Lung (tissue), 12 donors: ENCODE results near the gene CTPS1. TPM values are rescaled to one million over a fixed set of nuclear protein-coding genes. Genes with fewer than 3 reads are reported as not detected.
A peak's percentile ranks its signal among the peaks of the same experiment; 100 is the strongest.

Source experiments
- ATAC-seq: fragments of 200-7000 bp; cut with Tn5 transposase; one replicate; pipeline ENCODE4 v1.9.1; 2020; ENCODE audit warnings: moderate number of reproducible peaks; ENCODE audit not compliant: insufficient read depth, low FRiP score
- DNase-seq, 3 donors: peaks; one replicate each; pipeline ENCODE4 v3.0.0-alpha.2; 2013 to 2017
- H3K27ac ChIP-seq, 2 donors: one replicate each; pipeline ENCODE4 v1.5.1; 2013; ENCODE audit warnings: mild to moderate bottlenecking in 2 of 2, moderate library complexity in 2 of 2, control low read depth in 1 of 2, inconsistent platforms in 1 of 2, low read depth in 1 of 2, low read length in 1 of 2
- H3K27me3 ChIP-seq, 3 donors: one replicate each; pipeline ENCODE4 v1.5.1; 2013; ENCODE audit warnings: low read length in 2 of 3; ENCODE audit not compliant: control insufficient read depth in 3 of 3, insufficient read depth in 3 of 3
- H3K36me3 ChIP-seq, 4 donors: one replicate each; pipeline ENCODE4 v1.5.1; 2013; ENCODE audit warnings: low read length in 4 of 4, mild to moderate bottlenecking in 1 of 4, moderate library complexity in 1 of 4; ENCODE audit not compliant: control insufficient read depth in 4 of 4, insufficient read depth in 4 of 4
- H3K4me1 ChIP-seq, 5 donors: one replicate each; pipeline ENCODE4 v1.5.1; 2013; ENCODE audit warnings: low read length in 5 of 5, mild to moderate bottlenecking in 2 of 5, moderate library complexity in 1 of 5; ENCODE audit not compliant: control insufficient read depth in 5 of 5, insufficient read depth in 5 of 5
- H3K4me3 ChIP-seq: one replicate; pipeline ENCODE4 v1.5.1; 2013; ENCODE audit warnings: mild to moderate bottlenecking, control low read depth, moderate library complexity
- H3K9ac ChIP-seq, 2 donors: one replicate each; pipeline ENCODE4 v1.5.1; 2013; ENCODE audit warnings: low read length in 2 of 2, control low read depth in 1 of 2; ENCODE audit not compliant: insufficient read depth in 1 of 2
- H3K9me3 ChIP-seq, 4 donors: one replicate each; pipeline ENCODE4 v1.5.1; 2013; ENCODE audit warnings: low read length in 3 of 4, mild to moderate bottlenecking in 1 of 4, moderate library complexity in 1 of 4; ENCODE audit not compliant: control insufficient read depth in 4 of 4, insufficient read depth in 3 of 4
- WGBS, 2 donors: extraction: QIAGEN DNeasy Blood & Tissue Kit; methylation state at CpG; one replicate each; pipeline ENCODE4 v1.1.7; 2013; 5-methylcytosine and 5-hydroxymethylcytosine counted together
- polyA plus RNA-seq, 2 donors: library from polyadenylated mRNA; stranded (reverse); fragments of 200-250 nt; gene quantifications; one replicate each; pipeline ENCODE4 v1.2.1, GENCODE V29; 2013
- total RNA-seq, 2 donors: library from RNA; depleted of rRNA in 1 of 2; stranded (reverse); fragments of >200 nt in 1 of 2; gene quantifications; one replicate each; pipeline ENCODE4 v1.2.1, GENCODE V29; 2014 to 2021
- TF ChIP-seq, protein P1 (sequence below): IDR thresholded peaks from 2 replicates; pipeline ENCODE4 v1.5.1; 2012; ENCODE audit warnings: mild to moderate bottlenecking; ENCODE audit errors: control extremely low read depth, extremely low read depth
- donor health status: control.
- donor health status: control.
- donor health status: Bipolar disorder and iron deficiency.
- donor health status: healthy.
- donor health status: DM: yes; HTN: yes; CAD: no.

The CTPS1 gene
- total and polyA plus RNA-seq, 4 donors, result 10.6 to 26.0 (median 19.5) TPM

DNA sequence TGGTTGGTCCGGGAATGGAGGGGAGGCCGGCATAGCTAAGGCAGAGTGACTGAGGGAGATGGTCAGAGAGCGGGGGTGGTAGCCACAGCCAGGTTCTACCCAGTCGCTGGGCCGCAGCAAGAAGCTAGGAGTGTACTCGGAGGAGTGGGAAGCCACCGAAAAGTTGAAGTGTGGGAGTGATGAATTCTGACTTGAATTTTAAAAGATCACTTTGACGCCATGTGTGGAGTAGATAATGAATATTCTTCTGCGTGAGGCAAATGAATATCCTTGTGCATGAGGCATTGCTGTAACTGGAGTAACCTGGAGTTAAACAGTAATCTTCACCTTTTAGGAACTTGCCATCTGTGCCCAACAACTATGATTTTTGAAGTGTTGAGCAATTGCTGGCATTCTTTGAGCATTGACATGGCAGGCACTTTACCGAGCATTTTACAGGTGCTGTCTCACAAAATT is 6.9 kb downstream of the CTPS1 start:
- no peak overlapping the region for H3K4me3 ChIP-seq
- H3K4me1 ChIP-seq, result peaks cover 0 to 17% (median 14%) of the 10 kb centered on the region in 5 donors
- H3K27ac ChIP-seq, result peak overlapping the region in 1 of 2 donors; percentile 38

DNA sequence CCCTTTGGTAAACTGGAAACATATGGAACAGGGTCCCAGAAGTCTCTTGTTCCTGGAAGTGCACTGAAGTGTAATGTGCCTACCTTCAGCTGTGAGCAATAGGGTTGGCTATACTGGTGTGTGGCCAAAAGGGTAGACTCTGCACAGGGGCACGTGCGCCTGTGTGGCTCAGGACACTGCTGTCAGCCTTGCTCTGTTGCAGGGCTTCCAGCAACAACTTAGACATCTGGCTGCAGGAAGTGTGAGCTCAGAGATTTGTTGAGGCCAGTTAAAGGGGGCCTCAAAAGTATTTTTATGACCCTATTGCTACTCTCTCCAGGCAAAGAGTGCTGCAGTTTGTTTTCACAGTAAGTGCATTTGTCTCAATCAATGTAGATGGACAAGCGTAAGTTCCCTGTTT is 7.5 kb downstream of the CTPS1 start:
- H3K9me3 ChIP-seq, result no peaks in the 10 kb centered on the region
- WGBS, 2 donors, result 87 to 92% methylated on average over 3 of the region's 3 CpGs
- no peak overlapping the region for H3K27ac ChIP-seq
- H3K4me3 ChIP-seq, result no peak overlapping the region
- TF ChIP-seq, protein P1, sequence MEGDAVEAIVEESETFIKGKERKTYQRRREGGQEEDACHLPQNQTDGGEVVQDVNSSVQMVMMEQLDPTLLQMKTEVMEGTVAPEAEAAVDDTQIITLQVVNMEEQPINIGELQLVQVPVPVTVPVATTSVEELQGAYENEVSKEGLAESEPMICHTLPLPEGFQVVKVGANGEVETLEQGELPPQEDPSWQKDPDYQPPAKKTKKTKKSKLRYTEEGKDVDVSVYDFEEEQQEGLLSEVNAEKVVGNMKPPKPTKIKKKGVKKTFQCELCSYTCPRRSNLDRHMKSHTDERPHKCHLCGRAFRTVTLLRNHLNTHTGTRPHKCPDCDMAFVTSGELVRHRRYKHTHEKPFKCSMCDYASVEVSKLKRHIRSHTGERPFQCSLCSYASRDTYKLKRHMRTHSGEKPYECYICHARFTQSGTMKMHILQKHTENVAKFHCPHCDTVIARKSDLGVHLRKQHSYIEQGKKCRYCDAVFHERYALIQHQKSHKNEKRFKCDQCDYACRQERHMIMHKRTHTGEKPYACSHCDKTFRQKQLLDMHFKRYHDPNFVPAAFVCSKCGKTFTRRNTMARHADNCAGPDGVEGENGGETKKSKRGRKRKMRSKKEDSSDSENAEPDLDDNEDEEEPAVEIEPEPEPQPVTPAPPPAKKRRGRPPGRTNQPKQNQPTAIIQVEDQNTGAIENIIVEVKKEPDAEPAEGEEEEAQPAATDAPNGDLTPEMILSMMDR, result no peak
- peaks cover 0 to 13% (median 8%) of the 10 kb centered on the region in 5 donors for H3K4me1 ChIP-seq
- no peak for ATAC-seq
- no peaks in the 10 kb centered on the region for H3K27me3 ChIP-seq
- DNase-seq, result peak in 1 of 3 donors; percentile 11
- H3K9ac ChIP-seq, result no peak overlapping the region
- H3K36me3 ChIP-seq, result peaks cover 17 to 38% (median 24%) of the 10 kb centered on the region in 4 donors

More for the DNA sequence above, 6.9 kb downstream of the CTPS1 start:
- 82 to 86% methylated on average over 10 of the region's 10 CpGs for WGBS, 2 donors
- H3K36me3 ChIP-seq, result peaks cover 17 to 34% (median 22%) of the 10 kb centered on the region in 4 donors
- H3K9me3 ChIP-seq, result no peaks in the 10 kb centered on the region
- ATAC-seq (no peak), DNase-seq (no peak)
- TF ChIP-seq, protein P1, result no peak
- H3K27me3 ChIP-seq, result no peaks in the 10 kb centered on the region
- no peak overlapping the region for H3K9ac ChIP-seq

DNA sequence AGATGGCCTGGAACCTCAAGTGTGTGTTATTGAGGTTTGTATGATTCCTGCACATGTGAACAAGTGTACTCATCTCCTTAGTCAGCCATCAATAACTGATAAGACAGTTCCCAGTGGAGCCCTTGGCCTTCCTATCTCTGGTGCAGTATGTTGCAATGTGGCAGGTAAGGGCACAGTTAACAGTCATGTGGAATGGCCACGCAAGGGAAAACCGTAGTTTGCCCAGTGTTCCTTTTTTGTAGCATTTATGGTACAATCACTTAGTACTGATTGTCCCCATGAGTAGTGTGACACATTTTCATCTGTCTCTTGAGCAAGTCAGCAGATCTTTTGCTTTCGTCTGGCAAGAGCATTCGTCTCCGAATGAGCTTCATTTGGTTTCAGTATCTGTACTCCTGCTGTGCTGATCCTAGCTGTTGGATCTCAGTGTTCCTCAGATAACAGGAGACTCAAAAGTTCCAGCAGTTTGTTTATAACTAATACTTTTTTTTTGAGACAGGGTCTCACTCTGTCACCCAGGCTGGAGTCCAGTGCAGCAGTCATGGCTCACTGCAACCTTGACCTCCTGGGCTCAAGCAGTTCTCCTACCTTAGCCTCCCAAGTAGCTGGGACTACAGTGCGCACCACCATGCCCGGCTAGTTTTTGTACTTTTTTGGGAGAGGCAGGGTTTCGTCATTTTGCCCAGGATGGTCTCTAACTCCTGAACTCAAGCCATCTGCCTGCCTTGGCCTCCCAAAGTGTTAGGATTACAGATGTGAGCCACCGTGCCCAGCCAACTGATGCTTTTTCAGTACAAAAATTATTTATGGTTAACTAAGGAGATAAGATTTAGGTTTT is 8.2 kb downstream of the CTPS1 start:
- H3K36me3 ChIP-seq, result peaks cover 17 to 39% (median 26%) of the 10 kb centered on the region in 4 donors
- TF ChIP-seq, protein P1, result no peak

More for the DNA sequence above, 8.2 kb downstream of the CTPS1 start:
- Histone ChIP-seq H3K4me1 (peaks cover 0 to 12% (median 4%) of the 10 kb centered on the region in 5 donors), H3K27ac (no peak overlapping the region), H3K4me3 (no peak overlapping the region), H3K9ac (no peak overlapping the region), H3K9me3 (no peaks in the 10 kb centered on the region), H3K27me3 (no peaks in the 10 kb centered on the region)
- ATAC-seq, result no peak
- DNase-seq, result no peak
- 90 to 94% methylated on average over 9 of the region's 9 CpGs for WGBS, 2 donors
